IMR-90 (cell line): Measurements from ENCODE around the gene FUBP1. TPM values are rescaled to one million over a fixed set of nuclear protein-coding genes. Genes with fewer than 3 reads are reported as not detected.

ENCODE experiments used
- ATAC-seq: fragments of 200-7000 bp; cut with Tn5 transposase; 2 replicates; pipeline ENCODE4 v1.9.1; 2020; ENCODE audit warnings: low read depth, mild to moderate bottlenecking, moderate library complexity
- BruUV-seq: library from RNA; stranded (reverse); fragments of 400-500 nt; replicated peaks from 2 replicates; lab custom pipeline; 2021; lab: Mats Ljungman, UMichigan
- CTCF ChIA-PET: fragments of 300-600 bp; formaldehyde crosslinking; extraction: SDS; loops from one replicate; lab custom pipeline; 2021; ENCODE audit warnings: antibody characterized with exemption; lab: Yijun Ruan, JAX
- POLR2A ChIA-PET: fragments of 300-600 bp; sonication (Branson Sonifier 250); formaldehyde crosslinking; loops from one replicate; lab custom pipeline; 2022; ENCODE audit warnings: antibody characterized with exemption; ENCODE audit not compliant: unreplicated experiment; lab: Charles Lee
- DNase-seq: peaks from one replicate; pipeline ENCODE4 v3.0.0; 2013
- H2AFZ ChIP-seq: replicated peaks from 2 replicates; pipeline ENCODE3; 2013; ENCODE audit warnings: low read length, mild to moderate bottlenecking; ENCODE audit not compliant: poor library complexity
- H2AK5ac ChIP-seq: 2 replicates; pipeline ENCODE4 v1.6.1; 2013; ENCODE audit warnings: low read depth, low read length, inconsistent platforms
- H2AK9ac ChIP-seq: replicated peaks from 2 replicates; pipeline ENCODE3; 2013; ENCODE audit warnings: mild to moderate bottlenecking, low read depth, low read length, moderate library complexity; ENCODE audit not compliant: poor library complexity
- H2BK120ac ChIP-seq: 2 replicates; pipeline ENCODE4 v1.6.1; 2013; ENCODE audit warnings: low read depth, low read length, inconsistent platforms
- H2BK15ac ChIP-seq: 3 replicates; pipeline ENCODE4 v1.6.1; 2013; ENCODE audit warnings: low read depth, low read length, inconsistent platforms
- H2BK20ac ChIP-seq: 2 replicates; pipeline ENCODE4 v1.6.1; 2013; ENCODE audit warnings: low read depth, mild to moderate bottlenecking, inconsistent platforms, low read length, moderate library complexity
- H2BK5ac ChIP-seq: 2 replicates; pipeline ENCODE4 v1.6.1; 2013; ENCODE audit warnings: mild to moderate bottlenecking, low read depth, low read length, inconsistent platforms; ENCODE audit not compliant: poor library complexity, severe bottlenecking
- H3K14ac ChIP-seq: replicated peaks from 2 replicates; pipeline ENCODE4 v1.6.1; 2013; ENCODE audit warnings: low read depth, low read length, inconsistent platforms
- H3K18ac ChIP-seq: 2 replicates; pipeline ENCODE4 v1.6.1; 2013; ENCODE audit warnings: low read depth, low read length, control low read depth
- H3K23ac ChIP-seq: 2 replicates; pipeline ENCODE4 v1.6.1; 2013; ENCODE audit warnings: low read depth, low read length, inconsistent platforms
- H3K27ac ChIP-seq: 2 replicates; pipeline ENCODE4 v1.5.1; 2013; ENCODE audit warnings: mild to moderate bottlenecking, control low read depth, low read length; ENCODE audit not compliant: insufficient read depth
- H3K27me3 ChIP-seq: 2 replicates; pipeline ENCODE4 v1.6.1; 2013; ENCODE audit warnings: low read length; ENCODE audit not compliant: control insufficient read depth, insufficient read depth
- H3K36me3 ChIP-seq: 2 replicates; pipeline ENCODE4 v1.6.1; 2013; ENCODE audit warnings: low read length, mixed read lengths; ENCODE audit not compliant: control insufficient read depth, insufficient read depth
- H3K4ac ChIP-seq: 2 replicates; pipeline ENCODE4 v1.6.1; 2013; ENCODE audit warnings: low read depth, low read length, inconsistent platforms
- H3K4me1 ChIP-seq: 2 replicates; pipeline ENCODE4 v1.6.1; 2013; ENCODE audit warnings: low read length, mixed read lengths; ENCODE audit not compliant: control insufficient read depth, insufficient read depth
- H3K4me2 ChIP-seq: 2 replicates; pipeline ENCODE4 v1.6.1; 2013; ENCODE audit warnings: low read depth, mild to moderate bottlenecking, control low read depth, low read length, moderate library complexity
- H3K4me3 ChIP-seq: 2 replicates; pipeline ENCODE4 v1.5.1; 2013; ENCODE audit warnings: low read depth, mild to moderate bottlenecking, control low read depth, low read length, moderate library complexity; ENCODE audit not compliant: insufficient read depth
- H3K56ac ChIP-seq: 2 replicates; pipeline ENCODE4 v1.6.1; 2013; ENCODE audit warnings: low read length, inconsistent platforms; ENCODE audit not compliant: insufficient read depth; ENCODE audit errors: extremely low read depth
- H3K79me1 ChIP-seq, 2 experiments: 2 replicates each; pipeline ENCODE4 v1.6.1; 2013; ENCODE audit warnings: low read length in 2 of 2, inconsistent platforms in 1 of 2, low read depth in 1 of 2
- H3K9ac ChIP-seq: 2 replicates; pipeline ENCODE4 v1.6.1; 2013; ENCODE audit warnings: low read depth, low read length, control low read depth
- H3K9me1 ChIP-seq: 2 replicates; pipeline ENCODE4 v1.6.1; 2013; ENCODE audit warnings: low read length, inconsistent platforms; ENCODE audit not compliant: insufficient read depth
- H3K9me3 ChIP-seq: 2 replicates; pipeline ENCODE4 v1.6.1; 2013; ENCODE audit warnings: low read length; ENCODE audit not compliant: control insufficient read depth, insufficient read depth
- H4K20me1 ChIP-seq: 2 replicates; pipeline ENCODE4 v1.6.1; 2013; ENCODE audit warnings: low read length, inconsistent platforms; ENCODE audit not compliant: insufficient read depth
- H4K5ac ChIP-seq: 2 replicates; pipeline ENCODE4 v1.6.1; 2013; ENCODE audit warnings: mild to moderate bottlenecking, low read depth, low read length, control low read depth
- H4K8ac ChIP-seq, 2 experiments: 2 replicates each; pipeline ENCODE4 v1.6.1; 2013; ENCODE audit warnings: low read depth in 2 of 2, low read length in 2 of 2, control low read depth in 1 of 2, inconsistent platforms in 1 of 2
- H4K91ac ChIP-seq: 2 replicates; pipeline ENCODE4 v1.6.1; 2013; ENCODE audit warnings: low read depth, low read length, inconsistent platforms; ENCODE audit not compliant: insufficient read depth
- MXI1 ChIP-seq: IDR thresholded peaks from 2 replicates; pipeline ENCODE4 v1.6.1; 2012; ENCODE audit warnings: low read depth, mild to moderate bottlenecking, low read length, moderate library complexity, borderline replicate concordance
- WGBS, 2 experiments: methylation state at CpG; one replicate each; pipeline versions ENCODE4 v1.1.5 to v1.1.7; 2013; ENCODE audit warnings: missing lambda C conversion rate in 2 of 2; ENCODE audit not compliant: insufficient read length in 1 of 2; ENCODE audit errors: extremely low coverage in 2 of 2; 5-methylcytosine and 5-hydroxymethylcytosine counted together
- dilution Hi-C: fragments of 300-500 bp; cut with HindIII; formaldehyde crosslinking; loops from one replicate; pipeline ENCODE4 v1.14.3; 2018; ENCODE audit warnings: low sequenced_read_pairs; ENCODE audit not compliant: unreplicated experiment
- in situ Hi-C: fragments of 300-500 bp; cut with MboI; formaldehyde crosslinking; loops from 3 replicates; pipeline ENCODE4 v1.14.3; 2019; ENCODE audit warnings: low sequenced_read_pairs, inconsistent platforms, mixed read lengths
- intact Hi-C: fragments of 100-400 bp; cut with micrococcal nuclease; formaldehyde crosslinking; loops from 2 replicates; pipeline ENCODE4 v1.10.0; 2022
- polyA plus RNA-seq, 3 experiments: library from polyadenylated mRNA; depleted of rRNA; stranded (reverse); fragments of >200 nt; gene quantifications; 2 replicates each; pipeline ENCODE4 v1.2.3, GENCODE V29; 2012; ENCODE audit warnings: low replicate concordance in 1 of 3
- total RNA-seq: library from RNA; depleted of rRNA; stranded (reverse); fragments of >200 nt; gene quantifications from 2 replicates; pipeline ENCODE4 v1.2.3, GENCODE V29; 2012

The FUBP1 gene
- total and polyA plus RNA-seq, 2 of the 4 experiments (the other 2 are of a cell fraction) = 94.7 to 129 TPM

DNA sequence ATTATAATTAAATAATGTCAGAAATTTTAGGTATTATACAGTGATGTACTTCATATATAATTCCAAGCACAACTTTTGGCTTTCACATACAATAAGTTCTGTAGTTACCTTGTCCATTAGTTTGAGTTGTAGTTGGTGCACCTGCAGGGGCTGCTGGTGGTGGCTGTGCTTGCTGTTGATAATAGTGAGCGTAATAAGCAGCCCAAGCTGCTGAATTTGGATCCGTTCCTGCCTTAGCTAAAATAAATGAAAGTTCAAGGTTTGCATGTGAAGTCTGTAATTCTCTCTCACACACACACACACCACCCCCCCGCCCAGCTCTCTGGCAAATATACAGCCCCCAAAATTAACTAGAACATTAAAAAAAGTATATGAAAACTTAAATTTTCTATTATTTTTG, 22.4 kb downstream of the FUBP1 start:
- H4K91ac ChIP-seq = no peak overlapping the region
- POLR2A ChIA-PET = no interaction called here
- WGBS, 2 experiments = no CpG with 5 or more reads among the region's 3 CpGs
- dilution Hi-C loops (no loop called here), intact Hi-C loops (no loop called here), in situ Hi-C loops (no loop called here)
- no peaks in the 10 kb centered on the region for H3K27me3 ChIP-seq
- CTCF ChIA-PET = no interaction called here
- no peak overlapping the region for H2AK5ac ChIP-seq
- H2AK9ac ChIP-seq = no peak overlapping the region
- H3K27ac ChIP-seq = no peak overlapping the region
- H3K56ac ChIP-seq = no peak overlapping the region
- H2AFZ ChIP-seq = no peak overlapping the region
- no peak overlapping the region for H3K23ac ChIP-seq
- no peak overlapping the region for H4K5ac ChIP-seq
- H2BK15ac ChIP-seq = no peak overlapping the region
- no TSS peak for BruUV-seq
- H2BK120ac ChIP-seq = no peak overlapping the region
- no peaks in the 10 kb centered on the region for H3K9me1 ChIP-seq
- H3K79me1 ChIP-seq = peaks cover 24 to 60% of the 10 kb centered on the region in 2 experiments
- H3K18ac ChIP-seq = no peak overlapping the region
- H4K20me1 ChIP-seq = peaks cover 19% of the 10 kb centered on the region
- DNase-seq = no peak
- no peak overlapping the region for H3K4me2 ChIP-seq
- H3K4ac ChIP-seq = no peak overlapping the region
- TF ChIP-seq MXI1 = no peak
- H3K9ac ChIP-seq = no peak overlapping the region
- peaks cover 61% of the 10 kb centered on the region for H3K36me3 ChIP-seq
- H2BK5ac ChIP-seq = no peak overlapping the region
- no peak overlapping the region for H3K4me3 ChIP-seq
- H3K4me1 ChIP-seq = no peaks in the 10 kb centered on the region; the same call in 1 of the 2 replicates
- no peaks in the 10 kb centered on the region for H3K9me3 ChIP-seq
- no peak overlapping the region for H4K8ac ChIP-seq
- H3K14ac ChIP-seq = no peak overlapping the region
- ATAC-seq = no peak
- H2BK20ac ChIP-seq = no peak overlapping the region
